Measurements from ENCODE around the gene CPVL.

The CPVL gene

DNA sequence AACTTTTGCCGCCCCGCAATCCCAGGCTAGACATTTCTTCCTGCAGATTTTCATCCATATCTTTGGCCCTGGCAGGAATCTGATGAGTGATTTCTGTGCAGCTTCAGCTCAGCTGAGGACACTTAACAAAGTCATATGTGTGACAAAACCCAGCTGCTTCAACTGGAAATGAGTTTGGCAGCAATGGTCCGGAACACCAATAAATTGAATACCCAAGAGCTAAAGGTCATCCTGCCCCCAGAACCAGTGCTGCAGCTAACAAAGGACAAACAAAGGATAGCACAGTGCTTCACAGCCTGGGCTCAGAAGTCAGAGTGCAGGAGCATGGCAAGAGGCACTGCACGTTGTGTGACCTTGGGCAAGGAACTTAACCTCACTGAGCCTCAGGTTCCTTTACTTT, 148.2 kb downstream of the CPVL start:
- DNase-seq, result no peak

DNA sequence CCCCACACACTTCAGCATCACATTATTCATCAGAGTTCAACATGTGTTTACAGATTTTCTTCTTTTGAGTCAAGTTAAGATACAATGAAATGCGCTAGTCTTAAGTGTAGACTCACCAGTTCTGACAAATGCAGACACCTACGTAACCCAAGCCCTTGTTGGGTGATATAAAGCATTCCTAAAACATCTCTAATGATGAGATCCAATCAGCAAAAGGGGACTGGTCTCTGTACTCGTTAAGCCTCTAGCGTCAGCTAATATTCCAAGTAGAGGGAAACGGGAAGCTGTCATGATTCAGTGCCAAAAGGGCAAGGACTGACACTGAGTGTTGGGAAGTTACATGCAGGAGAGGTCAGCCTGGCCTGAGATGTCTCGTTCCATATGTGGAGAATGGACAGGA, 149.5 kb downstream of the CPVL start:
- no peak for DNase-seq

DNA sequence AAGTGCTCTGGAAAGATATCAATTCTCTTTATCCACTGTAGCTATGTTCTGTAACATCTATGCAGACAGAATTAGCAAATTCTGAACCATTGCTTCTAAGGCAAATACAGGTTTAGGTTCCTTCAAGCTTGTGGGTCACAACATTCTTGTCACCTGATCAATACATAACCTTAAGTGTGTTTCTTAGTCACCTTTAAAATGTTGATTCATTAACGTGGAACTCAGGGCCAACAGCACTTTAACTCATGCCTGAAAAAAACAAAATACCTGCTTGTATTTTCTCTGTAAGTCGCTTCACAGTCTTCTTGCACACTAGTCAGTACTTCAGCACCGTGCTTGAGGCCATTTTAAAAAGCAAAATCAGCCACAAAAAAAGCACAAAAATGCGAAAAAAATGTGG, 153.0 kb downstream of the CPVL start:
- no peak for DNase-seq

DNA sequence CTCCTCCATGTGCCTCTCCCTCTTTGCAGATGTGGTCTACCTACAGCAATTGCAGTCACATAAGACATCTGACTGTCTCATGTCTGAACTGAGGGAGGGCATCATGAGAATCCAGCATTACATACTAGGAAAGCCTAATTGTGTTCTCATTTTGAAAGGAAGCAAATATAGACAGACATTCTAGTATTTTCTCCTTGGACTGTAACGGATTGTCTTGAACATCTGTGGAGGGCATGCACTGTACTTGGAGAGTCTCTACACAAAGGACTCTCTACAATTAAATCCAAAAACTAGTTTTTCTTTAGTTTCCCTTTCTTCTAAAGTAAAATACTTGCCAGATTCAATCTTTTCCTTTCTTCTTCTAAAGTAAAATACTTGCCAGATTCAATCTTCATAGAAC, 153.5 kb downstream of the CPVL start:
- DNase-seq, result no peak

DNA sequence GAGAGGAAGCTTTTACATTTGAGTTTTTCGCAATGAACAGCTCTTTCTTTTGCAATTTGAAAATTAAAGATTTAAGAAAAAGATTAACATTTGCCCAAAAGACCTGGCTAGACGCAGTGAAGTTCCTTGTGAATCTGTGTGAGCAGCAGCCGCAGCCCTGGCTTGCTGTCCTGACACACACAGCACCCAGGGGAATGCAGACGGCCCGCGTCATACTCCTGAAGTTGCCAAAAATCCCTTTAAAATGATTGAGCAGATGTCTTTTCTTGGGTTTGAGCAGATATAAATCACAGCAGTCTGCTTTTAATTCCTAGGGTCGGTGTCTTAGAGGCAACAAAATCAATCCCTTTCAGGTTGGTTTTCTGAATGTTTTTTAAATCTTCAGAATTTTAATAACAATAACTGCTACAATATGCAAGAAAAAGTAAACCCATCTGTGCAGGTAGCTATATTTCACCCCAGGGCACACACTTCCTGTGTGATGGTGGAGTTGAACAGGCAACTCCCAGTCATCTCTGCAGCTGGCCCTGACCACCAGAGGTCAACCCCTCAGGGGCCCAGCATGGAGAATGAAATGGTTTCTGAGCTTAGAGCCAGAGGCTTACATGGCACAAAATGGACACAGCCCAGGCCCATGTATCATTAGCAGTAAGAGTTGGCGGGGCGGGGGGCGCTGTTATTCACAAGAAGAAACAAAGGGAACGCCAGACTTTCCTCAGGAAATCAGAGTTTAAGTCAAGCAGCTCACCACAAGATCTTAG, 156.0 kb downstream of the CPVL start:
- peak; percentile 85 for DNase-seq

DNA sequence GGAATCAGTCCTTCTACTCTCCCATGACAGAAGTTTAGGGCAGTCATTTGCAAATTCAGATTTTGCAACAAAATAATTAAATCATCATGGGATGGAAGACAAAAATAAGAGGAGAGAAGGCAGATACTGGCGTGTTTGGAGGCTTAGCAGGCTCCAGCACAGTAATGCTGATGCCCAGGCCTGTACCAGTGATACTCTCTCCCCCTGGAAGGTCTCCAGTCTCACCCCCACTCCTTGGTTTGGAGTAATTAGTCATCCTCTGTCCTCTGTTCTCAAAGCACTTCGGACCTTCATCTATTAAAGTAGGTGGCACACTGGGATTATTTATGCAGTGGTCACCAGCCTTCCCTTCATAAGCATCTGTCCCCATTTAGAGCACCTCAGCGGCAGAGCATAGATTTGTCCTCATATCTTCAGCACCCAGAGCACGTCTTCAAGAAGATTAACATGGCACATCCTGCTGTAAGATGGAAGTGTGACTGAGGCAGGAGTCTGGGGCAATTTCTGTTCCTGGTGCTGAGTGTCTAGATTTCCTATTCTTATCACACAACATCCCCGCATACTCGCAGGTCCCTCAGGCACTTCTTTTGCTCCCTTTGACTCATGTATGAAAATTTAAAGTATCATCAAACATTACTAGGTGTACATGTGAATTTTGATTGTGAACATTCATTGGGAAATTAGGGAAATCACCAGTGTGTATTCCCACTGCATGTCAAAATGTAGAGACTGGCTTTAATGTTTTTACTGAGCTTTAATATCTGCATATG, 156.9 kb downstream of the CPVL start:
- DNase-seq, result no peak

DNA sequence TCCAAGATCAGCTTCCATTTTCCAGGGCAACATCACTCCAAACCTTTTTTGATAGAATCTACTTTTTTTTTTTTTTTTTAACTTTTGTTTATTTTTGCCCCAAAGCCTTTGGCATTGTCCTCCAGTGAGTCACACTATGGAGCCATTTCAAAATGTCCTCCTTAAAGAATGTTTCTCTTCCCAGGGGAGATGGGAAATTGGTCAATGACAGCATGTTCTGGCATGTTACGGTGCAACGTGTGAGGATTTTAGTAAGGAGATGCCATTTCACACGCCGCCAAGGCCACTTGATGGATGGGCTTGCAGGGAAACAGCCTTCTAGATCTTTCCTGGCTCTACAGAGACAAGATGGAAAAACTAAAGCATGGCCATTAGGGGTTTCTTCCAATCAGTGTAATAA, 157.5 kb downstream of the CPVL start:
- DNase-seq, result no peak

DNA sequence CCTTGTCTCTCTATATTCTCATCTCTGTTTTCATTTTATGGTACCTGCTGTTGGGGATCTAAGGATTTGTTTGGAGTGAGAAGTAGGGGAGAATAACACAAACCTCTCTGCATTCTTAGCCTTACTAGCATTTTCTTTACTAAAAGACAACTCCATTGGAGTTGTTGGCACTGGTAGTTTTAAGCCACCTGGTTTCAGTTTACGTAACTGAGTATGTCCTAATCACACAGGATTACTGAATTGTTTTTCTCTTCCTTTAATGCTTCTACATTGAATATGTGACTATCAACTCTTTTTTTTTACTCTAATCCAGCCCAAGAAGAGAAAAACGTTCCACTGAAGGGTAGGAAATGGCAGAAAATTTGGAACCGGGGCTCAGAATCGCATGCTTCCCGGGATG, 158.2 kb downstream of the CPVL start:
- DNase-seq, result no peak

DNA sequence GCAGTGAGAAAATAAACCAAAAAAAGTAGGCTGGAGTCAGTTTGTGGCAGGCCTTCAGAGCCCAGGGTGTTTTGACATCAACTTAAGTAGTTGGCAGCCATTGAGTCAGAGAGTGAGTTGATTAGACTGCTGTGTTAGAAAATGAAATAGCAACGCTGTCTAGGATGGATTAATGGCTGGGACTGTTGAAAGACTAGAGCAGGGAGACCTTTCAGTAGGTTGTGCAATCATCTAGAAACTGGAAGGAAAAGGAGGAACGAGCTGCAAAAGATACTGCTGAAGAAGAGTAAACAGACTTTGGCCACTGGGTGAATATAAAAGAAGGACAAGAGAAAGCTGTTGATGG, 159.6 kb downstream of the CPVL start:
- no peak for DNase-seq

DNA sequence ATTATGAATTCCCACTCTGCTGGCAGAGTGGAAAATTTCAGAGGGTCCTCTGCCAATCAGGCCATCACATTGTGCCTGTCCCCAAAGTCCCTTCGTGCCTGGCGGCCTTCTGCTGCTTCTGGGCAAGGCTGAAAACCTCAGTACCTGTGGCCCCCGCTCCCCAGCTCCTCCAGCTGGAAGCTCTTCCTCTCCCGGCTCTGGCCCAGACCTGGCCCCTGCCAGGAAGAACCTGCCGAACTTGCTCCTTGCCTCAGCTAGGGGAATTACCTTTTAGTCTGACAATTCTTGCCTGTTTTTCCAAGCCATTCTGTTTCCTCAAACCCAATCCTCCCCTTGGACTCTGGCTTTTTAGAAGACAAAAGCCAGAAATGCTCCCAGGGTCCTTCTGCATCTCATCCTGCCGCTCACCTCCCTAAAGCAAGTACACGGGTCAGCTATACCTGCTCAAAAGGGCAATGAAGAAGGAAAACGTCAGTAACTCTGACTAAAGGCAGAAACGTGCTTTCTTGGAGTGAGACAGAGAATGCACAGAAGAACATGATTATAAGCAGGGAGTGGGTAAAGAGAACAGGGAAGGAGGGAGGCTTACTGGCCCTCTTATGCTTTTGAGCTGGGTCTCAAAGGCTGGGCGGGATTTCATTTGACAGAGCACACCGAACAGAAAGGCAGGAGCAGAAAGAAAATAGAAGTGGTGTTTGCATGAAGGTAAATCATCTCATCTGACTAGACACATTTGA, 160.1 kb downstream of the CPVL start:
- no peak for DNase-seq

DNA sequence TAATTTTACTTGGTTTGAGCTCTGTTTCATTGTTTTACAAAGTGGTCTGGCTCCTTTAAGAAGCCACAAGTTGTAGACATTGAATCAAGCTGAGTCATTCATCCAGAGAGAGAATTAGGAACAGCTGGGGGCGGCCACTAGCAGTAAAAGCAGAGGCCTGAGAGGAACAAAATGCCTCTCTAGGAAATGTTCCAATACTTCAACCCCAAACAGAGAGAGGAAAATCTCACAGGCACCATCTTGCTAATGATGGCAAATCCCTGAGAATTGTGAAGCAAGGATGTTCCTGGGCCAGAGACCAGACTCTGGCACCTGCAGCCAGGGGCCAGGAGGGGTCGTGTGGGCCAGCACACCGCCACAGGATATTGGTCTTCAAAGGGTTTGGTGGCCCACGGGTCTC, 161.7 kb downstream of the CPVL start:
- peak; percentile 63 for DNase-seq

DNA sequence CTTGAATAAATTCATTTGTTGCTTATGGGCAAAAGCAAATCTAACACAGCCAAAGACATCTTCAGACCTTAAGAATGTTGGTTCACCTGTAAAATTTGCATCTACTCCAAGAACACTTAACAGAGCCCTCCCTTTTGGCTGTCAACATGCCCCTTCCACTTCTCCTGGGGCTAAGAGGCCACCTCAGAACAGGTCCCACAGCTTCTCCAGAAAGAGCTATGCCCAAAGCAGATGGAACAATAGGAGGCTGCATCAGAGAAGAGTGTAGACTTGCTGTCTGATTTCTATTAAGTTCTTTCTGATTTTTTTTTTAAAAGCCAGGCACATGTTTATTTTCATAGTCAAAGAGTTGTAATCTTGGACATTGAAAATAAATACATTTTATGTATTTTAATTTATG, 162.1 kb downstream of the CPVL start:
- no peak for DNase-seq

DNA sequence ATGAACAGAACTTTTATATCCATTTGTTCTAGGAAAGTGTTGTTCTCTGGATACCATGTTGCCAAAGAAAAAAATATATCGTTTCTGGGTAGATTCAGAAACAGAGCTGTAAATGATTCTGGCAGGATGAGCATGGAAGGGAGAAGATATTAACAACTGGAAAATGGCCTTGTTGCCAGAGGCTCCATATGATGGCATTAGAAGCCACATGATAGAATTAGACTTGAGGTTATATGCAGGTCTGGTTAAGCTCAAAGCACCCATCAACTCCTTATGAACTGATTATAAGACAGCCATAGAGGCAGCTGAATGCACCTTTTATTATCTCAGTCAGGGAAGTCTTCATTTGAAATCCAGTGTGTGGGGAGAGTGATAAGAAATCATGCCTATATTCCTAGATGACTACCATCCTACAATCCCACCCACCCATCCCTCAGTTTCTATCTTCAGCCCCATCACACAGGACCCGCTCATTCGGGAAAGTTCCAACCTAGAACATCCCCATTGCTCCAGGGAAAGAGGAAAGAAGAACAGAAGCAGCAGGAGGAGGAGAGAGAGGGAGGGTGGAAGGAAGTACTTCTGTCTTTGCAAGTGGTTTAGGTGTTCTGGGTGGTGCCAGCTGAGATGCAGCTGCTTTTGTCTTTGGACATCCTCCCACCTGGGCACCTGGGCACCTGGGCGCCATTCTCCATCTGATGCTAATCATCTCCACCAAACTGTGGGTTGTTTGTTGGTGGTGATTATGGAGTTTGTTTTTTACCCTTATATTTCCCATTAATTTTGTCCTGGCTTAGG, 162.7 kb downstream of the CPVL start:
- no peak for DNase-seq

DNA sequence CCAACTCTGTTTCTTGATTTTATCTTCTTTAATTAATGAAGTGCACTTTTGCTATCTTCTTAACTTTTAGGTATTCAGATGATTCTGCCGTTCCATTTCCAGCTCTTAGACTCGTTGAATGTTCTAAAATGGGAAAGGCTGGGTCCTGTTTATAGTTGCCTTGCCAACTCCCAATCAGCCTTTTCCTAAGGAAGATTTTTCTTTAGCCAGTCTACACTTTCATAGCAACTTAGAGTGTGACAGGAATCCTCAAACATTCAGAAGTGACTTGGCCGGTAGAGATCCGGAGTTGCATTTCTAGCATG, 165.2 kb downstream of the CPVL start:
- DNase-seq, result no peak

DNA sequence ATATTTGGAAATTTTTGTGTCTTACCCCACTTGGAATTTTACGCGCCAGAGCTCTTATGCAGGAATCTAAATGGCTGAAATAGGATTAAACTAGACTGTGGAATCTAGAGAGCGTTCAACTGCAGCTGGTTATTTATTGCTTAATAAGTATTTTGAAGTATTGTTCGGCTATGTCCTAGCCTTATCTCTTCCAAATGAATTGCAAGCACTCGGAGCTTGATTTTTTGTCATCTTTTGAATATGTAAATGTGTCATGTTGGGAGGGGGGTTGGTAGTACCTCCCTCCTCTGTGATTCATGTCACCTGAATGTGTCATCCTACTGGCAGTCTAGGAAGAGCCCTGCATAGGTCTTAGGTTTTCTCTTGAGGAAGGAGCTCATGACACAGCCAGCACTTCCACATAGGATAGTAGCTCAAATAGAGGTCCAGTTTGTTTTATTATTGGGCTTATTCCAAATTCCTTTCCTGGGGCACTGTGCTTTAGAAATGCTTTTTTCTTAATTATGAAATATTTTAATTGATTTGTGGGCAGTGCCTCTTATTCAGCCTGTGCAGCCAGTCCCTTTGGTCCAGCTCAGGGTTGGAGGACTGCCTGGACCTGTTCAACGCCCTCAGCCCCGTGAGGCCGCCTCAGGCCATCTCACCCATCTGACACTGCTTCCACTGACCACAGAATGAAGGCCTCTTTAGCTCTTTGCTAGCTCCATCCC, 165.7 kb downstream of the CPVL start:
- no peak for DNase-seq

DNA sequence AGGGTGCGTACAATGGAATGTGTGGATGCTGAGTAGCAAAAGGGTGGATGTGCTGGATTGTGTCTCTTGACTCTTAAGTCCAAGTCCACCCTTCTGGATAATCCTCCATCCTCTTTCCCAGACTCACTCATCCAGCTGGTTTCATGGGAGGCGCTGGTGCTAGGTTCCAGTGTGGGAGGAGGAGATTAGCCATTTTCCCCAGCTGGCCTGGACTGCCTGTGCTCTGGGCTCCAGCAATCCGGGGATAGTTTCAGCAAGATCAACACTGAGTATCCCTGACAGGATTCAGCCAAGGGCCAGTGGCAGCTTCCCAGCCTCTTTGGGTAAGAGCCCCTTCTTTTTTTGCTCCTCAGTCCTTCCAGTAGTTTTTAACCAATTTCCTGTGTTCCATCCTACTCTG, 166.6 kb downstream of the CPVL start:
- DNase-seq, result no peak

DNA sequence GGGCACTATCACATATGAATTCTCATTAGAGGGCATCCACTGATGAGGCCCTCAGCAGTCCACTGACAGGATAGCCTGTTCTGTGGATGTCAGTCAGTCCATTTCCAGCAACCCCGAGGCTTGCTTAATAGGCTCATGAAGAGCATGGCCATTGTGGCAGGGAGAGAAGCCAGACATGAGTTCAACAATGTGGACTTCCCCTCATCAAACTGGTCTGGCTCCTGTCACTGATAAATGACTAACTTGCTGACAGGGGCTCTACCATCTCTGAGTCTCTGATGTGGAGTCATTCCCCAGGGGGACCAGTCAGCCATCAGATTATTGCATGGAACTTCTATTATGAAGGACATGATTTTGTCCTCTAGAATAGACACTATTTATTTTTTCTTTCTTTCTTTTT, 168.5 kb downstream of the CPVL start:
- no peak for DNase-seq

DNA sequence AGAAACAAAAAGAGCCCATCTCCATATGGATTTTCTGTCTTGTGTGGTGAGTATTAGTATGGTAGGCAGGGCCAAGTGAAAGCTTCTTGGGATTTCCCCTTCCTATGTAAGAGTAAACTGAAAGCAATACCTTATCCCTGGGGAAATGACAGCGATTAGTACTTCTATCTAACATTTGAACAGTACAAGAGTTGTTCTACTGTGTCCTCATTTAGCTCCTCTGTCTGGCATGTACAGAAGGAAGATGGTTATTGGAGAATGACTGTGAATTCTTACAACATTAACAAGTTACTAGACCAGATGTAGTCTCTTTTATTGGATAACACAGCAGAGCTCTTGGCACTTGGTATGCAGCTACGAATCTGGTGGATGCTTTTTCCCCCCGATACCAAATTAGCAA, 170.3 kb downstream of the CPVL start:
- no peak for DNase-seq

DNA sequence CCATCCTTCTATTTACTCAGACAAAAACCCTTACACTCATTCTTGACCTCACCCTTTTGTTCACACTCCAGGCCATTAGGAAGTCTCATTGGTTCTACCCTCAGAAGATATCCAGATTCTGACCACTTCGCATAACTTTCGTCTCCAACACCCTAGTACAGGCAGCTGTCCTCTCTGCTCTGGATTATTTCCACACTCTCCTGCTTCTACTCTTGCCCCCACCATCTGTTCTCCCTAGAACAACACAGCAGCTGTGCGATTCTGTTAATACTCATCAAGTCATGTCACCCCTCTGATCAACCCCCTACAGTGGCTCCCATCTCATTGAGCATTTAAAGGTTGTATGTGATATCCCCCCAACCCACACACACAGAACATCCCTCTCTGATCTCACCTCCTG, 172.7 kb downstream of the CPVL start:
- DNase-seq, result no peak

DNA sequence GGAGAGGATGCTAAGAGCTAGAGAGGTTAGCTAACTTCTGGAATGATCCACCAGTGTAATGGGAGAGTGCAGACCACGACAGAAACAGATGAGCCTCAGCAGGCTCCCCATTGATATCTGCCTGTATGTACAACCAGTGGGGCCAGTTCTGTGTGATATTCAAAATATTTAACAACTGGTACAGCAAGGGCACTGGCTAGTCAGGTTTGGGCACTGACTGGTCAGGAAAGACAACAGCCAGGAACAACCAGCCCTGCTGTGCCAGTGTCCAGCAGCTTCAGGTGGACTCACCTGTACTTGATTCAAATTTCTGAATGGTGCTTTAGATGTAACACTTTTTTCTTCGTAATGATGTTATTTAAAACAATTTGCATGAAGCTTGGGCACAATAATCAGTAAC, 182.3 kb downstream of the CPVL start:
- DNase-seq, result no peak

DNA sequence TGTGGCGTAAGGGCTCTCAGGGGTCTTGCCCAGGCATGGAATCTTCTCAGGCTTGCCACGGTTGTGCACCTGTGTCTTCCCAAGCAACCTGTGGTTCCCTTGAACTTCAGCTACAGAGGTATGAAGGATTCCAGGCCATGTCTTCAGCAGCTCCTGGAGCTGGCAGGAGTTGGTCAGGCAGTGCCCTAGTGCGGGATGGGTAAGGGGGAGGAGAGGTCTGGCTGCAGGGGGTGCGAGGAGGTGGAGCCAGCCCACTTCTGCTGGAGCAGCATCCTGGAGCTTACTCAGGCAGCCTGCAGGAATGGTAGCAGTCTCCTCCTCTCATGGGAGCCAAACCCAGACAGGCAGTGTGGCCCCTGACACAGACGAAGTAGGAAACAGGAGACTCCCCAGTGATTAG, 184.4 kb downstream of the CPVL start:
- DNase-seq, result no peak

DNA sequence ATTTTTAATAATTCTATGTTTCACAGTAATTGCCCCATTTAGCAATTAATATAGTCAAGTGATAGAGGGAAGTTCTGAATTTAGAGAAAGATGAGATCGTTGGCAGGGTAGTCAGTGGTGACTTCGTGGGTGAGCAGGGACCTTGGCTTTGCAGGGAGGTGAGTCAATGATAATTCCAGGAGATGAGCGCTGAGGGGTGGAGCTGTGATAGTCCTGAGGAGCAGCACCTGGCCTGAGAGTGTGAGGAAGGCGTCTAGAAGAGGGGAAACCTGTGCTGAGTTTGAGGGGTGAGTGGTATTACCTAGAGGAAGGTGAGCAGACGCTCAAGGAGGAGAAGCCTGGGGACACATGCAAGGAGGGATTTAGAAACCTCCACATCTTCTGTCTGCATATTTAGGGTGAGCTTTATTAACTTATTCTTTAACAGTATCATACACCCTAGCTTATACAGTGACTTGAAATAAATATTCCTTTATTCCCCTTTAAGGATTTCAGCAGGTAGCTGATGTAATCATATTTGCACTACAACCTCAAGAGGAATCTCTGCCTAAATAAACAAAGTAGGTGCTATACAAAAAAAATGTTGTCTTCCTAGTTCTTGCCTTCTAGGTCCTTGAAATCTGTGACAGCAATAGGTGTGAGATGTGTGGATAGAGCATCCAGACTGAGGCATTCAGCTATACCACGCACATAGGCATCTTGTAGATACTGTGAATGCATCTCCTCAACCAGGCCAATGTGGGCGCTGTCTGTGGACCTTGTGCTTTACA, 186.1 kb downstream of the CPVL start:
- no peak for DNase-seq
